GM12878 (cell line): ENCODE data around the gene KRT86.

Experiments used
- BHLHE40 ChIP-seq, 2 experiments: fragments of 450-650 bp in 1 of 2; IDR thresholded peaks; 2 replicates each; pipeline ENCODE4 v1.6.1; 2011 to 2017; ENCODE audit warnings: low read depth in 2 of 2, borderline replicate concordance in 1 of 2, improper control_type of control experiment in 1 of 2, low read length in 1 of 2, mild to moderate bottlenecking in 1 of 2
- CBX5 ChIP-seq: sonication (generic); IDR thresholded peaks from 2 replicates; pipeline ENCODE4 v1.6.1; 2016; ENCODE audit warnings: low read depth, moderate library complexity, mild to moderate bottlenecking, inconsistent platforms
- POLR2A ChIP-seq: IDR thresholded peaks from 2 replicates; pipeline ENCODE4 v1.6.1; 2011; ENCODE audit warnings: low read depth, mild to moderate bottlenecking, low read length
- TAF1 ChIP-seq: IDR thresholded peaks from 2 replicates; pipeline ENCODE4 v1.6.1; 2011; ENCODE audit warnings: mild to moderate bottlenecking, low read depth, low read length, borderline replicate concordance
- ZZZ3 ChIP-seq: IDR thresholded peaks from 2 replicates; pipeline ENCODE4 v1.6.1; 2011; ENCODE audit warnings: low read depth; ENCODE audit not compliant: control insufficient read depth, insufficient read length
- TF ChIP-seq, protein P1 (sequence below), 3 experiments: IDR thresholded peaks in 2 of 3; conservative IDR thresholded peaks in 1 of 3; 2 replicates each; pipeline ENCODE4 v1.5.1; 2011; ENCODE audit warnings: low read depth in 3 of 3, low read length in 3 of 3, mild to moderate bottlenecking in 3 of 3, control low read depth in 2 of 3, moderate library complexity in 2 of 3, inconsistent platforms in 1 of 3, mixed read lengths in 1 of 3; ENCODE audit not compliant: control insufficient read depth in 2 of 3, insufficient read depth in 1 of 3; ENCODE audit errors: extremely low read depth in 1 of 3

DNA sequence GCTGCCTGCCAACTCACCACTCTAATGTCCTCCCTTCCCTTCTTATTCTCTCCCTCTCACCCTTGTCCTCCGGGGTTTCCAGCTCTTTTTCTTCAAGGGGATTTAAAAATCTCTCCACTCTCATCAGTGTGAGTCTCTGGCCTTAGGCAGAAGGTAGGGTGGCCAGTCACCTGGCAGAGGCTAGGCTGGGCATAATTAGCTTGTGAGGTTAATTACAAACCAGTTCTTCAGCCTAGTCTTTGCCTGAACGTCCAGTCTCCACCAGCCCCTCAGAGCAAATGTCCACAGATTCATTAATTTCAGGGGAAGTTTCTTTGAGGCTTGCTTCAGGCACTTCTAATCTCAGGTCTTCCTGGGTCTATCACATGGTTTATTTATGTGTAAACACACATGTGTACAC lies 34.7 kb upstream of the KRT86 start:
- TF ChIP-seq, protein P1, sequence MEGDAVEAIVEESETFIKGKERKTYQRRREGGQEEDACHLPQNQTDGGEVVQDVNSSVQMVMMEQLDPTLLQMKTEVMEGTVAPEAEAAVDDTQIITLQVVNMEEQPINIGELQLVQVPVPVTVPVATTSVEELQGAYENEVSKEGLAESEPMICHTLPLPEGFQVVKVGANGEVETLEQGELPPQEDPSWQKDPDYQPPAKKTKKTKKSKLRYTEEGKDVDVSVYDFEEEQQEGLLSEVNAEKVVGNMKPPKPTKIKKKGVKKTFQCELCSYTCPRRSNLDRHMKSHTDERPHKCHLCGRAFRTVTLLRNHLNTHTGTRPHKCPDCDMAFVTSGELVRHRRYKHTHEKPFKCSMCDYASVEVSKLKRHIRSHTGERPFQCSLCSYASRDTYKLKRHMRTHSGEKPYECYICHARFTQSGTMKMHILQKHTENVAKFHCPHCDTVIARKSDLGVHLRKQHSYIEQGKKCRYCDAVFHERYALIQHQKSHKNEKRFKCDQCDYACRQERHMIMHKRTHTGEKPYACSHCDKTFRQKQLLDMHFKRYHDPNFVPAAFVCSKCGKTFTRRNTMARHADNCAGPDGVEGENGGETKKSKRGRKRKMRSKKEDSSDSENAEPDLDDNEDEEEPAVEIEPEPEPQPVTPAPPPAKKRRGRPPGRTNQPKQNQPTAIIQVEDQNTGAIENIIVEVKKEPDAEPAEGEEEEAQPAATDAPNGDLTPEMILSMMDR (IDR thresholded peaks at IDR 0.05 in 2 of 3, conservative IDR thresholded peaks at IDR 0.05 in 1 of 3; ENCODE audit: control insufficient read depth in 2 of 3, extremely low read depth in 1 of 3, insufficient read depth in 1 of 3, low read depth in 3 of 3, low read length in 3 of 3) = no peak
- TF ChIP-seq BHLHE40 (IDR thresholded peaks at IDR 0.05; ENCODE audit: borderline replicate concordance in 1 of 2, low read depth in 2 of 2, low read length in 1 of 2) = no peak
- TF ChIP-seq ZZZ3 = no peak
- TF ChIP-seq POLR2A = no peak
- no peak for TF ChIP-seq CBX5
- TF ChIP-seq TAF1 = no peak
